GM12891 (cell line): ENCODE measurements around the gene SAMD8.
"Not testable (repeated sequence)": the region's sequence is repeated elsewhere in the genome, so short reads cannot be mapped to it uniquely, and the experiment has no call there.

Experiments used
- DNase-seq: peaks from one replicate; pipeline ENCODE4 v3.0.0; 2011; ENCODE audit warnings: low spot score; ENCODE audit not compliant: insufficient read length
- FAIRE-seq: peaks from 2 replicates; lab custom pipeline; 2011; peaks lifted over from hg19 to GRCh38; lab: Jason Lieb, UNC
- PAX5 ChIP-seq: IDR thresholded peaks from 2 replicates; pipeline ENCODE4 v1.6.1; 2011; ENCODE audit warnings: low read length, moderate library complexity, mild to moderate bottlenecking; ENCODE audit not compliant: insufficient read depth, severe bottlenecking
- POLR2A ChIP-seq: IDR thresholded peaks from 2 replicates; pipeline ENCODE4 v1.6.1; 2011; ENCODE audit warnings: low read depth, low read length, control low read depth
- POLR2AphosphoS5 ChIP-seq: IDR thresholded peaks from 2 replicates; pipeline ENCODE4 v1.6.1; 2011; ENCODE audit warnings: low read depth, low read length, control low read depth
- POU2F2 ChIP-seq: IDR thresholded peaks from 2 replicates; pipeline ENCODE4 v1.6.1; 2011; ENCODE audit warnings: low read depth, mild to moderate bottlenecking, control low read depth, low read length, moderate library complexity
- SPI1 ChIP-seq: IDR thresholded peaks from 2 replicates; pipeline ENCODE4 v1.6.1; 2011; ENCODE audit warnings: low read depth, low read length, control low read depth
- TAF1 ChIP-seq: IDR thresholded peaks from 2 replicates; pipeline ENCODE4 v1.6.1; 2011; ENCODE audit warnings: low read depth, low read length, control low read depth

SAMD8 gene

GRCh38 chr10:75121322-75121721 lies 9.9 kb downstream of the SAMD8 start:
- FAIRE-seq (no peak), DNase-seq (no peak)
- no peak for TF ChIP-seq POLR2A
- no peak for TF ChIP-seq PAX5
- no peak for TF ChIP-seq SPI1
- TF ChIP-seq POLR2AphosphoS5 = no peak
- TF ChIP-seq TAF1 = no peak
- TF ChIP-seq POU2F2 = no peak

GRCh38 chr10:75122505-75122904 lies 11.0 kb downstream of the SAMD8 start:
- FAIRE-seq (no peak), DNase-seq (no peak)
- TF ChIP-seq POLR2A = no peak
- TF ChIP-seq SPI1 = no peak
- TF ChIP-seq POU2F2 = no peak
- no peak for TF ChIP-seq TAF1
- TF ChIP-seq POLR2AphosphoS5 = no peak
- no peak for TF ChIP-seq PAX5

- FAIRE-seq = no peak
Observed at GRCh38 chr10:75123088-75123682, 11.7 kb downstream of the SAMD8 start.

GRCh38 chr10:75126277-75126676 lies 14.8 kb downstream of the SAMD8 start:
- no peak for FAIRE-seq
- TF ChIP-seq POLR2A (no peak), POU2F2 (no peak), TAF1 (no peak), PAX5 (no peak), POLR2AphosphoS5 (no peak), SPI1 (no peak)
- DNase-seq = no peak

More at GRCh38 chr10:75123088-75123682, 11.7 kb downstream of the SAMD8 start:
- no peak for TF ChIP-seq POLR2AphosphoS5
- no peak for TF ChIP-seq POLR2A
- no peak for TF ChIP-seq PAX5
- DNase-seq = no peak

GRCh38 chr10:75127471-75127870 lies 16.0 kb downstream of the SAMD8 start:
- DNase-seq (no peak), FAIRE-seq (peak; percentile 61)
- no peak for TF ChIP-seq POU2F2
- TF ChIP-seq POLR2AphosphoS5 = no peak
- TF ChIP-seq POLR2A = no peak
- TF ChIP-seq PAX5 = no peak
- TF ChIP-seq TAF1 = no peak
- no peak for TF ChIP-seq SPI1

- FAIRE-seq, DNase-seq: not testable (repeated sequence)
Observed at GRCh38 chr10:75128985-75129384, 17.5 kb downstream of the SAMD8 start.

GRCh38 chr10:75129537-75129936 lies 18.1 kb downstream of the SAMD8 start:
- FAIRE-seq (no peak), DNase-seq (no peak)
- TF ChIP-seq POLR2AphosphoS5 = no peak
- TF ChIP-seq PAX5 = no peak
- TF ChIP-seq SPI1 = no peak
- TF ChIP-seq TAF1 = no peak
- no peak for TF ChIP-seq POLR2A
- no peak for TF ChIP-seq POU2F2

GRCh38 chr10:75133701-75134100 lies 22.2 kb downstream of the SAMD8 start:
- FAIRE-seq, DNase-seq: not testable (repeated sequence)

GRCh38 chr10:75136346-75136745 lies 24.9 kb downstream of the SAMD8 start:
- no peak for FAIRE-seq

GRCh38 chr10:75137533-75138438 lies 26.3 kb downstream of the SAMD8 start:
- FAIRE-seq (peak; percentile 71), DNase-seq (no peak)
- TF ChIP-seq PAX5 = no peak
- TF ChIP-seq POU2F2 = no peak
- no peak for TF ChIP-seq POLR2A
- no peak for TF ChIP-seq SPI1
- no peak for TF ChIP-seq POLR2AphosphoS5
- no peak for TF ChIP-seq TAF1

More at GRCh38 chr10:75136346-75136745, 24.9 kb downstream of the SAMD8 start:
- no peak for DNase-seq
- TF ChIP-seq POLR2A = no peak
- TF ChIP-seq SPI1 = no peak
- no peak for TF ChIP-seq POLR2AphosphoS5
- TF ChIP-seq TAF1 = no peak
- TF ChIP-seq PAX5 = no peak
- no peak for TF ChIP-seq POU2F2
